Measurements from ENCODE around the gene GALR3. TPM values are rescaled to one million over a fixed set of nuclear protein-coding genes. Genes with fewer than 3 reads are reported as not detected.

Gene GALR3
- total and polyA plus RNA-seq, 2 donors (not counting 1 experiment from before 2014, with no cell fraction given), result not detected

GRCh38 chr22:37801946-37802309 is 21.3 kb upstream of the GALR3 start:
- Histone ChIP-seq H3K27ac (ENCODE audit: insufficient read depth, low read length) (no peak overlapping the region), H3K27me3 (ENCODE audit: control insufficient read depth, insufficient read depth, low read length) (no peaks in the 10 kb centered on the region), H3K9me3 (ENCODE audit: control insufficient read depth, insufficient read depth, low read depth, low read length) (no peaks in the 10 kb centered on the region), H3K9ac (ENCODE audit: insufficient read depth, low read length) (no peak overlapping the region), H3K79me2 (ENCODE audit: control insufficient read depth, insufficient read depth, low read length) (peaks cover 17% of the 10 kb centered on the region), H3K36me3 (ENCODE audit: control insufficient read depth, insufficient read depth, low read length) (no peaks in the 10 kb centered on the region), H4K20me1 (ENCODE audit: control insufficient read depth, extremely low read depth, insufficient read depth, low read length) (no peaks in the 10 kb centered on the region), H2AFZ (ENCODE audit: low read length) (no peak overlapping the region), H3K4me2 (ENCODE audit: extremely low read depth, insufficient read depth, low read length) (peak overlapping the region; percentile 64), H3K4me1 (ENCODE audit: control insufficient read depth, extremely low read depth, insufficient read depth, low read length) (peaks cover 9% of the 10 kb centered on the region), H3K4me3 (replicated peaks in 1 of 4; ENCODE audit: control extremely low read depth in 1 of 4, insufficient read depth in 1 of 4, low read depth in 3 of 4, low read length in 4 of 4) (peak overlapping the region; percentile 31 to 58 (median 51))
- TF ChIP-seq CTCF (conservative IDR thresholded peaks at IDR 0.05 in 1 of 2, IDR thresholded peaks at IDR 0.05 in 1 of 2; ENCODE audit: low read depth in 1 of 2, low read length in 2 of 2) (no peak), EZH2 (IDR thresholded peaks at IDR 0.05; ENCODE audit: low read length, missing control alignments) (no peak)
- no peak for DNase-seq (ENCODE audit: low read depth in 2 of 2)

GRCh38 chr22:37802310-37803194 is 20.6 kb upstream of the GALR3 start:
- Histone ChIP-seq H3K79me2 (ENCODE audit: control insufficient read depth, insufficient read depth, low read length) (peaks cover 19% of the 10 kb centered on the region), H3K9ac (ENCODE audit: insufficient read depth, low read length) (peak overlapping the region; percentile 44), H4K20me1 (ENCODE audit: control insufficient read depth, extremely low read depth, insufficient read depth, low read length) (no peaks in the 10 kb centered on the region), H3K4me3 (replicated peaks in 1 of 4; ENCODE audit: control extremely low read depth in 1 of 4, insufficient read depth in 1 of 4, low read depth in 3 of 4, low read length in 4 of 4) (peak overlapping the region; percentile 31 to 61 (median 54)), H3K4me2 (ENCODE audit: extremely low read depth, insufficient read depth, low read length) (peak overlapping the region; percentile 64), H3K36me3 (ENCODE audit: control insufficient read depth, insufficient read depth, low read length) (no peaks in the 10 kb centered on the region), H2AFZ (ENCODE audit: low read length) (peak overlapping the region; percentile 58), H3K27ac (ENCODE audit: insufficient read depth, low read length) (no peak overlapping the region), H3K4me1 (ENCODE audit: control insufficient read depth, extremely low read depth, insufficient read depth, low read length) (peaks cover 9% of the 10 kb centered on the region), H3K9me3 (ENCODE audit: control insufficient read depth, insufficient read depth, low read depth, low read length) (no peaks in the 10 kb centered on the region), H3K27me3 (ENCODE audit: control insufficient read depth, insufficient read depth, low read length) (no peaks in the 10 kb centered on the region)
- peak; percentile 45 to 64 for DNase-seq (ENCODE audit: low read depth in 2 of 2)
- TF ChIP-seq CTCF (conservative IDR thresholded peaks at IDR 0.05 in 1 of 2, IDR thresholded peaks at IDR 0.05 in 1 of 2; ENCODE audit: low read depth in 1 of 2, low read length in 2 of 2), result no peak
- TF ChIP-seq EZH2 (IDR thresholded peaks at IDR 0.05; ENCODE audit: low read length, missing control alignments), result no peak

GRCh38 chr22:37803195-37803638 is 20.0 kb upstream of the GALR3 start:
- DNase-seq (ENCODE audit: low read depth in 2 of 2), result no peak
- Histone ChIP-seq H3K9ac (ENCODE audit: insufficient read depth, low read length) (no peak overlapping the region), H2AFZ (ENCODE audit: low read length) (no peak overlapping the region)

More at GRCh38 chr22:37803195-37803638, 20.0 kb upstream of the GALR3 start:
- no peaks in the 10 kb centered on the region for H3K36me3 ChIP-seq (ENCODE audit: control insufficient read depth, insufficient read depth, low read length)
- H3K4me3 ChIP-seq (replicated peaks in 1 of 4; ENCODE audit: control extremely low read depth in 1 of 4, insufficient read depth in 1 of 4, low read depth in 3 of 4, low read length in 4 of 4), result peak overlapping the region in 3 of 4 experiments; percentile 31 to 61 (median 58)
- peaks cover 19% of the 10 kb centered on the region for H3K79me2 ChIP-seq (ENCODE audit: control insufficient read depth, insufficient read depth, low read length)
- no peaks in the 10 kb centered on the region for H3K9me3 ChIP-seq (ENCODE audit: control insufficient read depth, insufficient read depth, low read depth, low read length)
- TF ChIP-seq CTCF (conservative IDR thresholded peaks at IDR 0.05 in 1 of 2, IDR thresholded peaks at IDR 0.05 in 1 of 2; ENCODE audit: low read depth in 1 of 2, low read length in 2 of 2) (no peak), EZH2 (IDR thresholded peaks at IDR 0.05; ENCODE audit: low read length, missing control alignments) (no peak)
- peak overlapping the region; percentile 64 for H3K4me2 ChIP-seq (ENCODE audit: extremely low read depth, insufficient read depth, low read length)
- H3K27me3 ChIP-seq (ENCODE audit: control insufficient read depth, insufficient read depth, low read length), result no peaks in the 10 kb centered on the region
- peaks cover 9% of the 10 kb centered on the region for H3K4me1 ChIP-seq (ENCODE audit: control insufficient read depth, extremely low read depth, insufficient read depth, low read length)
- no peaks in the 10 kb centered on the region for H4K20me1 ChIP-seq (ENCODE audit: control insufficient read depth, extremely low read depth, insufficient read depth, low read length)
- no peak overlapping the region for H3K27ac ChIP-seq (ENCODE audit: insufficient read depth, low read length)

Data from fibroblast of lung (primary cell).